Measurements from ENCODE around the gene MTMR11.
A peak's percentile ranks its signal among the peaks of the same experiment; 100 is the strongest.

MTMR11 gene, protein sequence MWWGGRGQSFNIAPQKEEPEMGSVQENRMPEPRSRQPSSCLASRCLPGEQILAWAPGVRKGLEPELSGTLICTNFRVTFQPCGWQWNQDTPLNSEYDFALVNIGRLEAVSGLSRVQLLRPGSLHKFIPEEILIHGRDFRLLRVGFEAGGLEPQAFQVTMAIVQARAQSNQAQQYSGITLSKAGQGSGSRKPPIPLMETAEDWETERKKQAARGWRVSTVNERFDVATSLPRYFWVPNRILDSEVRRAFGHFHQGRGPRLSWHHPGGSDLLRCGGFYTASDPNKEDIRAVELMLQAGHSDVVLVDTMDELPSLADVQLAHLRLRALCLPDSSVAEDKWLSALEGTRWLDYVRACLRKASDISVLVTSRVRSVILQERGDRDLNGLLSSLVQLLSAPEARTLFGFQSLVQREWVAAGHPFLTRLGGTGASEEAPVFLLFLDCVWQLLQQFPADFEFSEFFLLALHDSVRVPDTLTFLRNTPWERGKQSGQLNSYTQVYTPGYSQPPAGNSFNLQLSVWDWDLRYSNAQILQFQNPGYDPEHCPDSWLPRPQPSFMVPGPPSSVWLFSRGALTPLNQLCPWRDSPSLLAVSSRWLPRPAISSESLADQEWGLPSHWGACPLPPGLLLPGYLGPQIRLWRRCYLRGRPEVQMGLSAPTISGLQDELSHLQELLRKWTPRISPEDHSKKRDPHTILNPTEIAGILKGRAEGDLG

DNA sequence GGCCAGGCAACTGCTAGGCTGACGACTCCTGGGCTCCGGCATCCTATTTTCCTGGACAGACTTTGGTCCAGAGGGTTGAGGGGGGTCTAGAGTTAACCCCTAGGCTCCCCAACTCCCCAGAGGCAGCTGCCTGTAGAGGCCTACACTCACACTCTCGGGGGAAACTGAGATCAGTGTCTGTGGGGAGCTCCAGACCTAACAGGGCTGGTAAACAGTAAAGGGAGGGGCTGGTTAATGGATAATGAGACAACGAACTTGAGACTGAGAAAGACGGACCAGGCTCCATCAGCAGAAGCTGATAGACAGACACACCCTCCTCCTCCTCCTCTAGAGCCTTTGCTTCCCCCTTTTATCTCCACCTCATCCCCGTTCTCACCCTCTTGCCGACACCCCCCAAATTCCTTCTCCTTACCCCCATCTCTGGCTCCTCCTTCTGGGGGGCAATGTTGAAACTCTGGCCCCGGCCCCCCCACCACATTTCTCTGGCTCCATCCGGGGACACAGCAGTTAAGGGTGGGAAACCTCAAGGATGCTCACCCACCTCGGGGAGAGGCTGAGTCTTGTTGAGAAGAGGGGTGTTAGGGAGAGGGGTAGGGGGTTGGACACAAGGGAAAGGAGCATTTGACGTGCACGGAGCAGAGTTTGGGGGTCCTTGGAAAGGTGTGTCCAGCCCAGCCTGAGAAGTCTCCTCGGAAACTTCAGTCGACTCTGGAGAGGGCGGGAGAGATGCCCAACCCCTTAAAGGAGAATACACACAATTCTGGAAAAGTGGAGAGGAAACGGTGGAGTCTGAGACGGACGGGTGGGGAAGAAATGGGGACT, at the start of gene MTMR11:
Gene MTMR11 (minus strand): TSS at position 710 of the 822 bp plus-strand sequence. CDS start 232 bp downstream, at position 478.
- Histone ChIP-seq H3K4me2 (ENCODE audit: low read depth, low read length, poor library complexity, severe bottlenecking) (peak within 1 kb of the TSS; percentile 69), H3K79me2 (ENCODE audit: insufficient read depth, low read length) (no peaks in the 10 kb centered on the region), H3F3A (ENCODE audit: low read depth) (no peaks in the 10 kb centered on the region), H3K9me3 (ENCODE audit: insufficient read depth, low read depth, low read length) (no peaks in the 10 kb centered on the region), H4K20me1 (ENCODE audit: insufficient read depth, low read length, poor library complexity, severe bottlenecking) (no peaks in the 10 kb centered on the region), H3K27me3 (ENCODE audit: insufficient read depth, low read length, poor library complexity, severe bottlenecking) (no peaks in the 10 kb centered on the region), H3K36me3 (ENCODE audit: insufficient read depth, low read length) (no peaks in the 10 kb centered on the region), H2AFZ (ENCODE audit: low read length) (peak within 1 kb of the TSS; percentile 47), H3K9me2 (replicated peaks; ENCODE audit: low read depth, low read length) (no peaks in the 10 kb centered on the region), H3K4me3 (ENCODE audit: low read length, poor library complexity, severe bottlenecking) (peak within 1 kb of the TSS; percentile 54), H3K9ac (ENCODE audit: low read depth, low read length, poor library complexity, severe bottlenecking) (peak within 1 kb of the TSS; percentile 67), H3K4me1 (ENCODE audit: insufficient read depth, low read length, poor library complexity, severe bottlenecking) (peaks cover 25% of the 10 kb centered on the region)
- TF ChIP-seq, protein P1, sequence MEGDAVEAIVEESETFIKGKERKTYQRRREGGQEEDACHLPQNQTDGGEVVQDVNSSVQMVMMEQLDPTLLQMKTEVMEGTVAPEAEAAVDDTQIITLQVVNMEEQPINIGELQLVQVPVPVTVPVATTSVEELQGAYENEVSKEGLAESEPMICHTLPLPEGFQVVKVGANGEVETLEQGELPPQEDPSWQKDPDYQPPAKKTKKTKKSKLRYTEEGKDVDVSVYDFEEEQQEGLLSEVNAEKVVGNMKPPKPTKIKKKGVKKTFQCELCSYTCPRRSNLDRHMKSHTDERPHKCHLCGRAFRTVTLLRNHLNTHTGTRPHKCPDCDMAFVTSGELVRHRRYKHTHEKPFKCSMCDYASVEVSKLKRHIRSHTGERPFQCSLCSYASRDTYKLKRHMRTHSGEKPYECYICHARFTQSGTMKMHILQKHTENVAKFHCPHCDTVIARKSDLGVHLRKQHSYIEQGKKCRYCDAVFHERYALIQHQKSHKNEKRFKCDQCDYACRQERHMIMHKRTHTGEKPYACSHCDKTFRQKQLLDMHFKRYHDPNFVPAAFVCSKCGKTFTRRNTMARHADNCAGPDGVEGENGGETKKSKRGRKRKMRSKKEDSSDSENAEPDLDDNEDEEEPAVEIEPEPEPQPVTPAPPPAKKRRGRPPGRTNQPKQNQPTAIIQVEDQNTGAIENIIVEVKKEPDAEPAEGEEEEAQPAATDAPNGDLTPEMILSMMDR (conservative IDR thresholded peaks at IDR 0.05; ENCODE audit: low read length) = no peak
- no peak for TF ChIP-seq EZH2phosphoT487 (IDR thresholded peaks at IDR 0.05; ENCODE audit: borderline replicate concordance)

DNA sequence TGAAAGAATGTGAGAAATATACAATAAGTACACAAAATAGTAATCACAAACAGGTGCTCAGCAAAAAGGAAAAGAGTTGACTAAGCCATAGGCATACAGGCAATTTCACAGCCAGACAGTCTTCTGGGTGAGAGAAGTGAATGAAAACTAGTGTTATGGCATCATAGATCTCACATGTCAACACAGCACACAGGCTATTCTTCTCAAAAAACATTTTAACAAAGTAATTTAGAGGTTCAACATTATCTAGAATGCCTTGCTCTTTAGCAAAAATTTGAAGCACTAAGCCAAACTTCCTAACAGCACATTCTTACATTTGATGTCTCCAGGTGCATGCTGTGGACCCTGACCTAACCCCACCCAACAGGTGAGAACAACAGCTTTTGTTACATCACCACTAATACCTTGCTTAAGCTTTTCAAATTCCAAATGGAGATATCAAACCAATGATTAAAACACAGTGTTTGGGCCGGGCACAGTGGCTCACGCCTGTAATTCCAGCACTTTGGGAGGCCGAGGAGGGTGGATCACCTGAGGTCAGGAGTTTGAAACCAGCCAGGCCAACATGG, 43.4 kb upstream of the MTMR11 start:
- no peak for TF ChIP-seq EZH2phosphoT487 (IDR thresholded peaks at IDR 0.05; ENCODE audit: borderline replicate concordance)
- TF ChIP-seq, protein P1 (conservative IDR thresholded peaks at IDR 0.05; ENCODE audit: low read length) = no peak
- H3K79me2 ChIP-seq (ENCODE audit: insufficient read depth, low read length) = no peaks in the 10 kb centered on the region
- H3K36me3 ChIP-seq (ENCODE audit: insufficient read depth, low read length) = peaks cover 3% of the 10 kb centered on the region; the same call in 1 of the 2 replicates
- H3K27me3 ChIP-seq (ENCODE audit: insufficient read depth, low read length, poor library complexity, severe bottlenecking) = no peaks in the 10 kb centered on the region
- H2AFZ ChIP-seq (ENCODE audit: low read length) = 0 out of 2 replicates have a peak overlapping the region, but pooled peaks have one; percentile 4
- H3F3A ChIP-seq (ENCODE audit: low read depth) = no peaks in the 10 kb centered on the region
- H3K9me3 ChIP-seq (ENCODE audit: insufficient read depth, low read depth, low read length) = no peaks in the 10 kb centered on the region
- H3K4me3 ChIP-seq (ENCODE audit: low read length, poor library complexity, severe bottlenecking) = no peak overlapping the region
- no peaks in the 10 kb centered on the region for H4K20me1 ChIP-seq (ENCODE audit: insufficient read depth, low read length, poor library complexity, severe bottlenecking)
- no peaks in the 10 kb centered on the region for H3K9me2 ChIP-seq (replicated peaks; ENCODE audit: low read depth, low read length)
- H3K4me1 ChIP-seq (ENCODE audit: insufficient read depth, low read length, poor library complexity, severe bottlenecking) = peaks cover 8% of the 10 kb centered on the region
- no peak overlapping the region for H3K9ac ChIP-seq (ENCODE audit: low read depth, low read length, poor library complexity, severe bottlenecking)
- no peak overlapping the region for H3K4me2 ChIP-seq (ENCODE audit: low read depth, low read length, poor library complexity, severe bottlenecking)
